Raji (cell line): ENCODE measurements around the gene HOXA13.

Source experiments
- POLR2A ChIP-seq: IDR thresholded peaks from 2 replicates; pipeline ENCODE4 v1.6.1; 2011; ENCODE audit warnings: low read depth, low read length, control low read depth; ENCODE audit not compliant: insufficient read depth

HOXA13 gene

DNA sequence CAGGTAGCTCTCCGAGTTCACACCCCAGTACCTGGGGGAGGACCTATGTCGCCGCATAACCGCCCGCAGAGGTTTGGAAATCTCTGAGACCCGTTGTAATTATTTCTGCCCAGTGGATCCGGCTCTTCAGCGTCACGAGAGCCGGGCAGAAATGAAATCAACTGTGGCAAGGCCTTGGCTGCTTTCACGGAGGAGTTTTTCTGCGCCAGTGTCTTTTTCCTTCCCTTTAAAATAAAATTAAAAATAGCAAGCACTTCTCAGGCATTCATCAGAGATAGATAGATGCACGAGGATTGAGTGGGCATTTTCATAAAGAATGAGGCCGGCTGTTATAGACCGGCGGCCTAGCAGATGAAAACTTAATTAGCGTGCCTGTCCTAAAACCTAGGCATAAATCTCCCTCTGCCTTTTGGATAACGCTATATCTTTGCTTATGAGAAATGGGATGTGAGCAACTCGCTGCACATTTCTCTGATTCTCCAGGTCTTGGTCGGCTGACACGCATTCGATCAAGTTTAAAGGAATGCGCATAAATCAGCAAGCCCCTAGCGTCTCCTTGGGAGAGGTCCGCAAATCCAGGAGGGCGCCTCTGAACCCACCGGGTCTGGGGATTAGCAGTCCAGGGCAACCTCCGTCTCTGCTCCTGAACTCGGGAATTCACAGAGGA, 6.4 kb downstream of the HOXA13 start:
- no peak for TF ChIP-seq POLR2A

GRCh38 chr7:27192546-27193334, 7.2 kb downstream of the HOXA13 start:
- no peak for TF ChIP-seq POLR2A

- TF ChIP-seq POLR2A = no peak
Measured at GRCh38 chr7:27191833-27192545, 7.9 kb downstream of the HOXA13 start.

GRCh38 chr7:27191161-27191731, 8.6 kb downstream of the HOXA13 start:
- no peak for TF ChIP-seq POLR2A

- TF ChIP-seq POLR2A = no peak
Measured at GRCh38 chr7:27189997-27190748, 9.7 kb downstream of the HOXA13 start.

DNA sequence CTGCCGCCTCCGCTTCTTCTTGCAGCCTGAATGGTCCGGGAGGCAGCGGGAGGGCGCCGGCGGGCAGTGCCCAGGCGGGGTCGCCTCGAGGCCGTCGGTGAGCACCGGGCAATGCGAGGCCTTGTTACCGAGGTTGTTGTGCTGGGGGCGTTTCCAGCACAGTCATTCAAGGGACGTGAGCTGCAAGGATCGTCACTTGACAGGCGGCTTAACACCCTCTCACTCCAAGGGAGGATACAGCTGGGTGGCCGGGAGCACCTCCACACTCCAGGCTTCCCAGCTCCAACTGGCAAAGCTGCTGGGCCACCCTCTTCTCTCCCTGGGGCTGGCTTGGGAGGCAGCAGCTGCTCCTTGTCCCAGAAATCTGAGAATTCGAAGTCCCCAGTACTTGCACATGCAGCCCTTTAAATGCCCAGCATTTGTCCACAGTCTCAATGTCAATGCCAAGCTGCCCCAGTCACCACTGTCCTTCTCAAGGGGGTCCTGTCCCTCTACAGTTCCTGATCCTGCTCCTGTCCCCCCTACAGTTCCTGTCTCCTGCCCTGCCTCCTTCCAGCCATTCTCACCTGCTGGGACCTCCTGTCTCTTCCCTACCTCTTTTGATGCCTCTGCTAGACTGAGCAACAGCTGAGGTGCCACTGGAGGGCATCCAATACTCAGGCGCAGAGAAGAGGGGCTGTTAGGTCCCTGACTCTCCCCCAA, 10.4 kb downstream of the HOXA13 start:
- TF ChIP-seq POLR2A = no peak

DNA sequence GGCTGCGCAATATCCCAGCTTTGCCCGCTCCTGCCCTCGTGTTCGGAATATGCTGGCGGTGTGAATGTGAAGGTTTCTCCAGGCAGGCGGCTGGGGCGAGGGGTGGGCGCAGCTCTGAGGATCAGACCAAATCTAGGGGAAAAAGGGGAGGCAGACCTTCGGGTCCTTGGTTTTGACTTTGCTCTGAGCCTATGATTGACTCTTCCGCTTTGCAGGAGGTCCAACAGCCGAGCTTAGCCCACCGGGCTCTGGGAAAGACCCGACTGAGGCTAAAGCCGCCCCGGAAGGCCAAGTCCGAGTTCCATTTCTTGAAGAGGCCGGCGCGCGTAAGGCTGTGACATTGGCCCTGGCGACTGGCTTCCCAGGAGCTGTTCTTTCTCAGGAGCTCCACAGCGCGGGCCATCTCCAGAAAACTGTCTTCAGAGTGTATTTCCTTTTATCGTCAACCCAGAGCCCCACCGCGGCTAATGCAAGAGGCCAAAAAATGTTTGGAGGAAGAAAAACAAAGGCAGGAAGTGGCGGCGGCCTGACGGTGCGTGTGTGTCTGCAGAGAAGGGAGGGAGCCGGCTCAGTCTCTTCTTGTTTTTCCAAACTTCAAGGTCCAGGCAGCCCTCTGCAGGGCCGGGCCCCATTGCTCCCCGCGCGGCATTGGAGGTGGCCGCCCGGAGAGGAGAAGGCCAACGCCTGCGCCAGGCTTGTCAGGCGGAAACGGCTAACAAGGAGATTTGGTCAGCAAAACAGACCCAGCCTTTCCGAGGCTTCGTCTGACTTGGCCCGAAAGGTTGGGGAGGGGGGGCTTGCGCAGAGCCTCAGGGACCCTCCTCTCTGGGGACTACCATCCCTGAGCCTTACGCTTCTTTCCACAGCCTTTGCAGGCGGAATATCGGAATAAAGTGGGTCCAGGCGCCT, 11.3 kb downstream of the HOXA13 start:
- TF ChIP-seq POLR2A = no peak

DNA sequence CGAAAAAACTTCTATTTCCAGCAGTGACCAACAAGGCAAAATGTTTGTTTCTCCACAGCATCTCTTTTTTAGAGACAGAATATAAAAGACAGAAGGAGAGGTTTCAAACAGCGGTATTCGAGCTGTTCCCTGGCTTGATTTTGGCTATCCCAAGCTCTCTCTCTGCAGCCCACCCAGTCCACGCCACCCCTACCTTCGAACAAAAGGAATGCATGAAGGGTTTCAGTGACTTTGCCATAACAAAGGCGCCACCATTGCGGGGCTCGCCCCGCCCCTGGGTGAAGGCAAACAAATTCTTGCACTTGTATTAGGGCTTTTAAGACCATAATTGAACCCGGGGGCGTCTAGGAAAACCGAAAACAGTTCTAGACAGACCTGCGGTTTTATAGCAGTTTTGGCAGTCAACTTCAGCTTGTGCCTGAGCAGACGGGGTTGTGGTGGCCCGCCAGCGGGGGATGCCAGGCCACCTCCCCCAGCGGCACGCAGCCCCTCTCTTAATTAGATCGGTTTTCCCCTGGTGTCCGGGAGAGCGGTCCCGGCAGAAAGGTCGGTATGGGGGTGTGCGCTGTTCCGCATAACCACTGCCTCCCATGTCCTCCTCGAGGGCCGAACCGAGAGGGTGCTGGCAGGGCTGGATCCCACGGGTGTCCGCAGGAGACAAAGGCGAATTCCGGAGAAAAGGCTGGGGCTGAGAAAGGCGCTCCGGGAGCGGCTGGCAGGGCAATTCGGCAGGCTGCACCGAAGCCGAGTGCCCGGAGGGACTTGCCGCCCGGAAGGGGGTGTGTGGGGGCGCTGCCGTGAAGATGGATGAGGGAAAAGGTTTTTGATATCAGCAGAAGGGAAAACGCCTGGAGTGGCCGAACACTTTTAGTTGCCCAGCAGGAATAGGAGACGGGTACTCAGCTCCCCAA, 12.2 kb downstream of the HOXA13 start:
- TF ChIP-seq POLR2A = no peak

DNA sequence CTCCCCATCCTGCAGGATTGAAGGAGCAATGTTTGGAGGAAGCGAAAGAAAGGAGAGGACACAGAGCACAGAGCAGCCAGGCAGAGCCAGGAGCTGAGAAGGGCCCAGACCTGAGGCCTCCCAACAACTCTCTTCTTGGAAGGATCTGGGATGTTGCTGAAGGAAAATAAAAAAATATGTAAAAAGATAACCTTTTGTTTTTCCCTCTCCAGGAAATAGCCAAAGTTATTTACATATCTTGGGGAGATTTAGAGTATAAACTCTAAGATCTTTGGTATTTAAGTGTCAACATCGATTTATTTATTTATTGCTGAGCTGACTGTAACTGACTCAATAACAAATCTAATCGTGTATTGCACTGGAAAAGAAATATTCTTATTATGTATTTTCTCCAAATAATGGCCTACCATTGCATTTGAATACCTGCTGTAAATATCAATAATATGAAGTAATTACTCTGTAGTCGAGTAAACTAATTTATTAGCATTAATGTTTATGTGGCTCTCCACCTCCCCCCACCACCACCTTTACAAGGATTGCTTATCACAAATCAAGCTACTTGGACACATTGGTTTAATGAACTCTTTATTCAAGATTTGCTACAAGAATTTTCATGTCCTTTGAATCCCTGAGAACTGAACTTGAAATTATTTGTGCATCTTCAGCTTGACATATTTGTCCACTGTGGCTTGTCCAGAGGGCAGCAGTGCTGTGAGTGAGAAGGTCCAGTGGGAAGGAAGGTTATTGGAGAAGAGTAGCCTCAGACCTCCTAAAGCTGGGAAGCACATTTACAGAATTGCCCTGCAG, 13.0 kb downstream of the HOXA13 start:
- TF ChIP-seq POLR2A = no peak

DNA sequence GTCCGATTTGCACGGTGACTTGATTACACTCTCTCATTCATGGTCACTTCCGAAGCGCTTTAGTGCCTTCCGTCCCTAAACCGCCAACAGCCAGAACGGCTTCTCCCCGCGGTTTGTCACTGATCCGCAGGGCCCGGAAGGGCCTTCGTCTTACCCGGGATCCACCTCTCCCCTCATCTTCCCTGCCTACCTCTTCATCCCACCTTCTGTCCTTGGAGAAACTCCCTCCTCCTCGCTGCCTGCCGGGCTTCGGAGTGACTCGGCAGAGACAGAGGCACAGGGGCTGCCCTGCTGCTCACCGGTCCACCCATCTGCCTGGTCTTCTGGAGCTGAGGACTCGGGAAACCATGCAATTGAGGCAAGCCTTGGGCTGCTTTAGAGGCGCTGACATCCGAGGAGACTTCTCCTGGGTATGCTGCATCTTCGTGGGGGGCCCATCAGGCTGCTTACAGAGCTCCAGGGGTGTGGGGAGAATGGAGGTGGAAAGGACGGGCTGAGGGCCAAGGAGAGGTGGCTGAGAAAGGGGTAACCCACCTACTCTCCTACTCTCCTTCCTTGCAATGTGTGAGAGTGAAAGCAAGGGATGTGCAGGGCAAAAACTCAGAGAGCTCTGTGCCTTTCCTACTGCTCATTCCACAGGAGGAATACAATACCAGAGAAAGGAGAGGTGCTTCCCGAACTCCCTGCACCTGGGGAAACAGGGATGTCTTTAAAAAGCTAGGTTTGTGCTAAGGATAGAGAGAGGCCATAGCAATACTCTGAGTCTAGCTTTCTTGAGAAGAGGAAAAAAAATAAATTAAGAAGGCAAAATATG, 13.8 kb downstream of the HOXA13 start:
- no peak for TF ChIP-seq POLR2A
